Ishikawa (cell line): ENCODE results near the gene RBMS3.

Experiments
- CEBPB ChIP-seq: IDR thresholded peaks from 2 replicates; pipeline ENCODE4 v1.6.1; 2012
- CREB1 ChIP-seq: IDR thresholded peaks from 2 replicates; pipeline ENCODE4 v1.6.1; 2012; ENCODE audit warnings: low read depth
- EGR1 ChIP-seq: IDR thresholded peaks from 2 replicates; pipeline ENCODE4 v1.6.1; 2012
- EP300 ChIP-seq: IDR thresholded peaks from 2 replicates; pipeline ENCODE4 v1.6.1; 2012; ENCODE audit warnings: borderline replicate concordance
- FOXM1 ChIP-seq: IDR thresholded peaks from 2 replicates; pipeline ENCODE4 v1.6.1; 2012; ENCODE audit warnings: low read depth, borderline replicate concordance
- NFIC ChIP-seq: IDR thresholded peaks from 2 replicates; pipeline ENCODE4 v1.6.1; 2012
- RAD21 ChIP-seq: IDR thresholded peaks from 2 replicates; pipeline ENCODE4 v1.6.1; 2012; ENCODE audit warnings: low read depth
- REST ChIP-seq: IDR thresholded peaks from 2 replicates; pipeline ENCODE4 v1.6.1; 2012; ENCODE audit warnings: low read depth, mild to moderate bottlenecking
- TAF1 ChIP-seq: IDR thresholded peaks from 2 replicates; pipeline ENCODE4 v1.6.1; 2012; ENCODE audit warnings: low read depth, mild to moderate bottlenecking
- TCF12 ChIP-seq: IDR thresholded peaks from 2 replicates; pipeline ENCODE4 v1.6.1; 2012; ENCODE audit warnings: low read depth
- TEAD4 ChIP-seq: IDR thresholded peaks from 2 replicates; pipeline ENCODE4 v1.6.1; 2012
- USF1 ChIP-seq: IDR thresholded peaks from 2 replicates; pipeline ENCODE4 v1.6.1; 2012
- YY1 ChIP-seq: IDR thresholded peaks from 2 replicates; pipeline ENCODE4 v1.6.1; 2012; ENCODE audit warnings: low read depth
- ZBTB7A ChIP-seq: IDR thresholded peaks from 2 replicates; pipeline ENCODE4 v1.6.1; 2012; ENCODE audit warnings: low read depth
- TF ChIP-seq, protein P1 (sequence below): IDR thresholded peaks from 2 replicates; pipeline ENCODE4 v1.6.1; 2012

Gene RBMS3

GRCh38 chr3:29451920-29452319, 171.0 kb downstream of the RBMS3 start:
- no peak for TF ChIP-seq CEBPB
- TF ChIP-seq NFIC, result no peak

- no peak for TF ChIP-seq YY1
- TF ChIP-seq NFIC, result no peak
- TF ChIP-seq CREB1, result no peak
- no peak for TF ChIP-seq REST
Measured at GRCh38 chr3:29452934-29453283, 172.0 kb downstream of the RBMS3 start.

- TF ChIP-seq NFIC, result peak; percentile 96
- peak; percentile 80; the same call in 1 of the 2 replicates for TF ChIP-seq EP300
- peak; percentile 3; the same call in 1 of the 2 replicates for TF ChIP-seq RAD21
- TF ChIP-seq YY1, result 0 out of 2 replicates have a peak, but pooled peaks have one; percentile 6
- TF ChIP-seq ZBTB7A, result peak; percentile 41; the same call in 1 of the 2 replicates
- TF ChIP-seq USF1, result no peak
- TF ChIP-seq CREB1, result 0 out of 2 replicates have a peak, but pooled peaks have one; percentile 16
- TF ChIP-seq TEAD4, result peak; percentile 64
- no peak for TF ChIP-seq TAF1
- peak; percentile 44; the same call in 1 of the 2 replicates for TF ChIP-seq FOXM1
- TF ChIP-seq TCF12, result peak; percentile 77
- no peak for TF ChIP-seq REST
- TF ChIP-seq, protein P1, sequence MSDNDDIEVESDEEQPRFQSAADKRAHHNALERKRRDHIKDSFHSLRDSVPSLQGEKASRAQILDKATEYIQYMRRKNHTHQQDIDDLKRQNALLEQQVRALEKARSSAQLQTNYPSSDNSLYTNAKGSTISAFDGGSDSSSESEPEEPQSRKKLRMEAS, result peak; percentile 29; the same call in 1 of the 2 replicates
- 0 out of 2 replicates have a peak, but pooled peaks have one; percentile 4 for TF ChIP-seq CEBPB
- no peak for TF ChIP-seq EGR1
Measured at GRCh38 chr3:29453284-29454001, 172.6 kb downstream of the RBMS3 start.

- TF ChIP-seq NFIC (no peak), EGR1 (no peak), CREB1 (no peak), USF1 (no peak), CEBPB (no peak), TCF12 (no peak), TEAD4 (no peak), EP300 (no peak), YY1 (no peak), FOXM1 (no peak), RAD21 (no peak)
Measured at GRCh38 chr3:29454161-29454611, 173.3 kb downstream of the RBMS3 start.

- no peak for TF ChIP-seq TAF1
- no peak for TF ChIP-seq TCF12
- no peak for TF ChIP-seq EGR1
- no peak for TF ChIP-seq REST
- TF ChIP-seq, protein P1, result no peak
- TF ChIP-seq USF1, result no peak
- no peak for TF ChIP-seq YY1
- TF ChIP-seq TEAD4, result no peak
- no peak for TF ChIP-seq NFIC
- TF ChIP-seq RAD21, result no peak
- TF ChIP-seq CREB1, result no peak
- TF ChIP-seq ZBTB7A, result no peak
- no peak for TF ChIP-seq FOXM1
Measured at GRCh38 chr3:29456901-29457300, 176.0 kb downstream of the RBMS3 start.
